Measurements from ENCODE around the gene SNAPC5. TPM values are rescaled to one million over a fixed set of nuclear protein-coding genes. Genes with fewer than 3 reads are reported as not detected.

SNAPC5 gene
- total and polyA plus RNA-seq, 2 of the 13 experiments (the other 11 are each of a cell fraction or from before 2014, with no cell fraction given), result 14.8 to 36.2 TPM

- TF ChIP-seq, protein P1, sequence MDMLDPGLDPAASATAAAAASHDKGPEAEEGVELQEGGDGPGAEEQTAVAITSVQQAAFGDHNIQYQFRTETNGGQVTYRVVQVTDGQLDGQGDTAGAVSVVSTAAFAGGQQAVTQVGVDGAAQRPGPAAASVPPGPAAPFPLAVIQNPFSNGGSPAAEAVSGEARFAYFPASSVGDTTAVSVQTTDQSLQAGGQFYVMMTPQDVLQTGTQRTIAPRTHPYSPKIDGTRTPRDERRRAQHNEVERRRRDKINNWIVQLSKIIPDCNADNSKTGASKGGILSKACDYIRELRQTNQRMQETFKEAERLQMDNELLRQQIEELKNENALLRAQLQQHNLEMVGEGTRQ (IDR thresholded peaks at IDR 0.05; ENCODE audit: low read depth, low read length), result no peak
- TF ChIP-seq, protein P1 (CRISPR knock-in tag; IDR thresholded peaks at IDR 0.05; ENCODE audit: borderline replicate concordance), result no peak
- no peak for TF ChIP-seq ZNF343 (CRISPR knock-in tag; IDR thresholded peaks at IDR 0.05)
- no peak for TF ChIP-seq KLF15 (CRISPR knock-in tag; IDR thresholded peaks at IDR 0.05; ENCODE audit: borderline replicate concordance)
- no peak for TF ChIP-seq TERF1 (CRISPR knock-in tag; IDR thresholded peaks at IDR 0.05)
- no peak for TF ChIP-seq GABPA (IDR thresholded peaks at IDR 0.05; ENCODE audit: low read depth, low read length)
- peak; percentile 30; the same call in 1 of the 2 replicates for TF ChIP-seq GABPA (CRISPR knock-in tag; IDR thresholded peaks at IDR 0.05; ENCODE audit: low read depth)
- TF ChIP-seq, protein P2, sequence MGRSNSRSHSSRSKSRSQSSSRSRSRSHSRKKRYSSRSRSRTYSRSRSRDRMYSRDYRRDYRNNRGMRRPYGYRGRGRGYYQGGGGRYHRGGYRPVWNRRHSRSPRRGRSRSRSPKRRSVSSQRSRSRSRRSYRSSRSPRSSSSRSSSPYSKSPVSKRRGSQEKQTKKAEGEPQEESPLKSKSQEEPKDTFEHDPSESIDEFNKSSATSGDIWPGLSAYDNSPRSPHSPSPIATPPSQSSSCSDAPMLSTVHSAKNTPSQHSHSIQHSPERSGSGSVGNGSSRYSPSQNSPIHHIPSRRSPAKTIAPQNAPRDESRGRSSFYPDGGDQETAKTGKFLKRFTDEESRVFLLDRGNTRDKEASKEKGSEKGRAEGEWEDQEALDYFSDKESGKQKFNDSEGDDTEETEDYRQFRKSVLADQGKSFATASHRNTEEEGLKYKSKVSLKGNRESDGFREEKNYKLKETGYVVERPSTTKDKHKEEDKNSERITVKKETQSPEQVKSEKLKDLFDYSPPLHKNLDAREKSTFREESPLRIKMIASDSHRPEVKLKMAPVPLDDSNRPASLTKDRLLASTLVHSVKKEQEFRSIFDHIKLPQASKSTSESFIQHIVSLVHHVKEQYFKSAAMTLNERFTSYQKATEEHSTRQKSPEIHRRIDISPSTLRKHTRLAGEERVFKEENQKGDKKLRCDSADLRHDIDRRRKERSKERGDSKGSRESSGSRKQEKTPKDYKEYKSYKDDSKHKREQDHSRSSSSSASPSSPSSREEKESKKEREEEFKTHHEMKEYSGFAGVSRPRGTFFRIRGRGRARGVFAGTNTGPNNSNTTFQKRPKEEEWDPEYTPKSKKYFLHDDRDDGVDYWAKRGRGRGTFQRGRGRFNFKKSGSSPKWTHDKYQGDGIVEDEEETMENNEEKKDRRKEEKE (IDR thresholded peaks at IDR 0.05), result no peak
- no peak for TF ChIP-seq SPEN (CRISPR knock-in tag; IDR thresholded peaks at IDR 0.05; ENCODE audit: low read depth)
- no peak for TF ChIP-seq ZFP1 (CRISPR knock-in tag; IDR thresholded peaks at IDR 0.05)
- TF ChIP-seq, protein P3, sequence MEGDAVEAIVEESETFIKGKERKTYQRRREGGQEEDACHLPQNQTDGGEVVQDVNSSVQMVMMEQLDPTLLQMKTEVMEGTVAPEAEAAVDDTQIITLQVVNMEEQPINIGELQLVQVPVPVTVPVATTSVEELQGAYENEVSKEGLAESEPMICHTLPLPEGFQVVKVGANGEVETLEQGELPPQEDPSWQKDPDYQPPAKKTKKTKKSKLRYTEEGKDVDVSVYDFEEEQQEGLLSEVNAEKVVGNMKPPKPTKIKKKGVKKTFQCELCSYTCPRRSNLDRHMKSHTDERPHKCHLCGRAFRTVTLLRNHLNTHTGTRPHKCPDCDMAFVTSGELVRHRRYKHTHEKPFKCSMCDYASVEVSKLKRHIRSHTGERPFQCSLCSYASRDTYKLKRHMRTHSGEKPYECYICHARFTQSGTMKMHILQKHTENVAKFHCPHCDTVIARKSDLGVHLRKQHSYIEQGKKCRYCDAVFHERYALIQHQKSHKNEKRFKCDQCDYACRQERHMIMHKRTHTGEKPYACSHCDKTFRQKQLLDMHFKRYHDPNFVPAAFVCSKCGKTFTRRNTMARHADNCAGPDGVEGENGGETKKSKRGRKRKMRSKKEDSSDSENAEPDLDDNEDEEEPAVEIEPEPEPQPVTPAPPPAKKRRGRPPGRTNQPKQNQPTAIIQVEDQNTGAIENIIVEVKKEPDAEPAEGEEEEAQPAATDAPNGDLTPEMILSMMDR (CRISPR knock-in tag; IDR thresholded peaks at IDR 0.05), result peak; percentile 31; the same call in 1 of the 2 replicates
- TF ChIP-seq ZBTB8A (CRISPR knock-in tag; IDR thresholded peaks at IDR 0.05; ENCODE audit: borderline replicate concordance, low read depth), result no peak
- no peak for TF ChIP-seq REL (CRISPR knock-in tag; conservative IDR thresholded peaks at IDR 0.05)
- TF ChIP-seq DNMT3B (CRISPR knock-in tag; conservative IDR thresholded peaks at IDR 0.05), result no peak
- TF ChIP-seq TSC22D2 (CRISPR knock-in tag; IDR thresholded peaks at IDR 0.05; ENCODE audit: borderline replicate concordance), result no peak
- TF ChIP-seq TRIM24 (CRISPR knock-in tag; IDR thresholded peaks at IDR 0.05), result peak; percentile 51; the same call in 1 of the 2 replicates
- no peak for TF ChIP-seq AKAP8 (CRISPR knock-in tag; IDR thresholded peaks at IDR 0.05)
- no peak for TF ChIP-seq KLF16 (CRISPR knock-in tag; IDR thresholded peaks at IDR 0.05)
- TF ChIP-seq, protein P4, sequence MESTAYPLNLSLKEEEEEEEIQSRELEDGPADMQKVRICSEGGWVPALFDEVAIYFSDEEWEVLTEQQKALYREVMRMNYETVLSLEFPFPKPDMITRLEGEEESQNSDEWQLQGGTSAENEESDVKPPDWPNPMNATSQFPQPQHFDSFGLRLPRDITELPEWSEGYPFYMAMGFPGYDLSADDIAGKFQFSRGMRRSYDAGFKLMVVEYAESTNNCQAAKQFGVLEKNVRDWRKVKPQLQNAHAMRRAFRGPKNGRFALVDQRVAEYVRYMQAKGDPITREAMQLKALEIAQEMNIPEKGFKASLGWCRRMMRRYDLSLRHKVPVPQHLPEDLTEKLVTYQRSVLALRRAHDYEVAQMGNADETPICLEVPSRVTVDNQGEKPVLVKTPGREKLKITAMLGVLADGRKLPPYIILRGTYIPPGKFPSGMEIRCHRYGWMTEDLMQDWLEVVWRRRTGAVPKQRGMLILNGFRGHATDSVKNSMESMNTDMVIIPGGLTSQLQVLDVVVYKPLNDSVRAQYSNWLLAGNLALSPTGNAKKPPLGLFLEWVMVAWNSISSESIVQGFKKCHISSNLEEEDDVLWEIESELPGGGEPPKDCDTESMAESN (CRISPR knock-in tag; conservative IDR thresholded peaks at IDR 0.05), result no peak
Observed at GRCh38 chr15:66452971-66453580, 44.5 kb downstream of the SNAPC5 start (continued).

All from HepG2 (cell line).